Stimulated activated CD4-positive, alpha-beta T cell treated with anti-CD3 and anti-CD28 coated beads, Interleukin-1b, Interleukin-23, amount 100 ng/mL, for 24 hours (primary cell): ENCODE measurements around the gene FAM222A.

Experiments used
- DNase-seq, 4 experiments: peaks; one replicate each; pipeline ENCODE4 v3.0.0-alpha.2; 2020; ENCODE audit warnings: low read depth in 4 of 4, low spot score in 1 of 4

FAM222A gene

GRCh38 chr12:109737126-109737525, 23.5 kb downstream of the FAM222A start:
- DNase-seq = no peak

GRCh38 chr12:109737631-109738030, 24.0 kb downstream of the FAM222A start:
- no peak for DNase-seq

- DNase-seq = no peak
These were observed 24.6 kb downstream of the FAM222A start for GRCh38 chr12:109738209-109738608.

GRCh38 chr12:109738878-109739665, 25.4 kb downstream of the FAM222A start:
- DNase-seq = no peak

- no peak for DNase-seq
These were observed 26.4 kb downstream of the FAM222A start for GRCh38 chr12:109739747-109740693.

GRCh38 chr12:109740694-109741245, 27.1 kb downstream of the FAM222A start:
- DNase-seq = no peak

GRCh38 chr12:109741286-109741969, 27.8 kb downstream of the FAM222A start:
- DNase-seq = no peak

GRCh38 chr12:109741970-109742703, 28.5 kb downstream of the FAM222A start:
- no peak for DNase-seq

- DNase-seq = no peak
These were observed 29.7 kb downstream of the FAM222A start for GRCh38 chr12:109743076-109743910.

GRCh38 chr12:109744026-109744425, 30.4 kb downstream of the FAM222A start:
- no peak for DNase-seq

- DNase-seq = no peak
These were observed 31.6 kb downstream of the FAM222A start for GRCh38 chr12:109744986-109745942.

GRCh38 chr12:109752117-109753053, 38.8 kb downstream of the FAM222A start:
- DNase-seq = no peak

- no peak for DNase-seq
These were observed 39.4 kb downstream of the FAM222A start for GRCh38 chr12:109753054-109753401.

- no peak for DNase-seq
These were observed 40.3 kb downstream of the FAM222A start for GRCh38 chr12:109753959-109754358.

- DNase-seq = no peak
These were observed 42.8 kb downstream of the FAM222A start for GRCh38 chr12:109756457-109756856.

GRCh38 chr12:109757671-109758265, 44.1 kb downstream of the FAM222A start:
- DNase-seq = no peak
